ENCODE results near the gene NMU. TPM values are rescaled to one million over a fixed set of nuclear protein-coding genes. Genes with fewer than 3 reads are reported as not detected.
"Not testable (repeated sequence)": the region's sequence is repeated elsewhere in the genome, so short reads cannot be mapped to it uniquely, and the experiment has no call there.

The NMU gene
- total RNA-seq, 1 experiment from 2014 or later, result 8.6 TPM

DNA sequence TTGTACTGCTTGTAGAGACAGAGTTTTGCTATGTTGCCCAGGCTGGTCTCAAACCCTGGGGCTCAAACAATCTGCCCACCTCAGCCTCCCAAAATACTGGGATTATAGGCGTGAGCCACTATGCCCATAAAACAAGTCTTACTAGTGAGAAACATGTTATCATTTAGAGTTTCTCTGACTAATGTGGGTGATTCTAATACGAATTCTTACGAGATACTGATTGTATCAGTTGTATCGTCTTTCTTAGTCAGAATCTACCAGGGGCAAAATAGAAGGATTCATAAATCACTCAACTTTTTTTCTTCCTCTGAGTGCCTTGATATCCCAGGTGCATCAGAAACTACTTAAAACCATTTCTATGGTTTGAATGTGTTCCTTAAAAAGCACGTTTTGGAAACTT lies 14.4 kb upstream of the NMU start:
- no peaks in the 10 kb centered on the region for H3K36me3 ChIP-seq
- no peak overlapping the region for H3K27ac ChIP-seq
- no peak overlapping the region for H3K4me3 ChIP-seq
- H3K27me3 ChIP-seq, result no peaks in the 10 kb centered on the region
- DNase-seq, result no peak
- H3K4me1 ChIP-seq, result no peaks in the 10 kb centered on the region
- no peaks in the 10 kb centered on the region for H3K9me3 ChIP-seq (replicated peaks)

DNA sequence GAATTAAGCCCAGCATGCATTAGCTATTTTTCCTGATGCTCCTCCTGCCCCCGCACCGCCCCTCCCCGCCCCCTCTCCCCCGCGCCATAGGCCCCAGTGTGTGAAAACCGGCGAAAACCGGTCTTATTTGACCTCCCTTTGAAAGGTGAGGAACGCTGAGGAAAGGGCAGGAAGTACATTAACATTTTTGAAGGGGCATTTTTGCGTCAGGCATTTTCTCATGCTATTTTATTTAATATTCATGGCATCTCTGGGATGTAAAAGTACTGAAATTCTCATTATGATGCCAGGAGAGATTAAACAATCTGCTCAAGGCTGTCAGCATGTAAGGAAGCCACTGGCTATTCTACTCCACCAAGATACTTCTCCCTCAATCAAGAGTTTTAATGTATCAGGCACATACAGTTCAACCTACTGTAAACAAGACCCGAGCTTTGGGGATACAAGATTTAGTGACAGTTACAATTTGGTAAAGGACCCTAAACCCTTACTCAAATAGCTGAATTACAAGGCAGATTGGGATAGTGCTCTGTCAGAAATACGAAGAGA lies 1.2 kb upstream of the NMU start:
- Histone ChIP-seq H3K27ac (no peak overlapping the region), H3K4me3 (peak overlapping the region; percentile 61), H3K27me3 (peaks cover 9% of the 10 kb centered on the region; the same call in 1 of the 2 replicates), H3K4me1 (no peaks in the 10 kb centered on the region), H3K9me3 (replicated peaks) (no peaks in the 10 kb centered on the region), H3K36me3 (no peaks in the 10 kb centered on the region)
- DNase-seq, result peak in 1 of 2 experiments; percentile 17

DNA sequence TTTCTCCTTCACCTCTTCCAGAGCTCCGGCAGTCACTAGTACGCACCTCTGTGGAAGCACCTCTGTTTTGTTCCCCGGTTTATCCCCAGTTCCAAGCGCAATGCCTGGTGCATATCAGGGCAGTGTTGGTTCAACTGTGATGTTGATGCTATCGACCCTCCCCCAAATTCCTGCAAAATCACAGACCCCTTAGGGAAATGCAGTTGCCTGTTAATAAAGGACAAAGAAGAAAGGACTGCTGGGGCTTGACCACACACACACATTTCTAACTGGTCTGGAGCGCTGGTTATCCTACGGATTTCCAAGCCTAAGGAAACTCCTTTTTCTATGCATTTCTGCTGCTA lies 530 bp upstream of the NMU start:
- Histone ChIP-seq H3K27me3 (peaks cover 9% of the 10 kb centered on the region; the same call in 1 of the 2 replicates), H3K4me3 (peak overlapping the region; percentile 61), H3K9me3 (replicated peaks) (no peaks in the 10 kb centered on the region), H3K4me1 (no peaks in the 10 kb centered on the region), H3K27ac (no peak overlapping the region), H3K36me3 (no peaks in the 10 kb centered on the region)
- no peak for DNase-seq

DNA sequence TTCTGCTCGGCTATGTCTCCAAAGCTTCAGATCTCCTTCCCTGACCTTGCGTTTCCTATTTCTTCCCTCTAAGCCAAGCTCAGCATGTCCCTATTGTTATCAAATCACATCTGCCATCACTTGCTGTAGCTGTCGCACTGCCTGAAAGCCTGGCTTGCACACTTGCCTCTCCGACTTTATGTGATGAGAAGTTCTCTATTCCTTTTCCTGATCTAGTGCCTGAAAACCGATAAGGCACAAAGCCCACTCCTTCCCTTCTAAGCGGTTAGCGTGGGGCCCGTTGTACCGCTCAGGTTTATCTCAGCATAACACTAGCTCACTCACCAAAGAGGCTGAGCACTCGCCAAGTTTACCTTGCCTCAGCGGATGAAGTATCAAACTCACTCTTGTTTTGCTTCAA lies 816 bp downstream of the NMU start:
- Histone ChIP-seq H3K4me3 (peak overlapping the region; percentile 61), H3K36me3 (no peaks in the 10 kb centered on the region), H3K27ac (no peak overlapping the region), H3K4me1 (no peaks in the 10 kb centered on the region), H3K27me3 (peaks cover 9% of the 10 kb centered on the region; the same call in 1 of the 2 replicates), H3K9me3 (replicated peaks) (no peaks in the 10 kb centered on the region)
- DNase-seq, result peak in 1 of 2 experiments; percentile 24

DNA sequence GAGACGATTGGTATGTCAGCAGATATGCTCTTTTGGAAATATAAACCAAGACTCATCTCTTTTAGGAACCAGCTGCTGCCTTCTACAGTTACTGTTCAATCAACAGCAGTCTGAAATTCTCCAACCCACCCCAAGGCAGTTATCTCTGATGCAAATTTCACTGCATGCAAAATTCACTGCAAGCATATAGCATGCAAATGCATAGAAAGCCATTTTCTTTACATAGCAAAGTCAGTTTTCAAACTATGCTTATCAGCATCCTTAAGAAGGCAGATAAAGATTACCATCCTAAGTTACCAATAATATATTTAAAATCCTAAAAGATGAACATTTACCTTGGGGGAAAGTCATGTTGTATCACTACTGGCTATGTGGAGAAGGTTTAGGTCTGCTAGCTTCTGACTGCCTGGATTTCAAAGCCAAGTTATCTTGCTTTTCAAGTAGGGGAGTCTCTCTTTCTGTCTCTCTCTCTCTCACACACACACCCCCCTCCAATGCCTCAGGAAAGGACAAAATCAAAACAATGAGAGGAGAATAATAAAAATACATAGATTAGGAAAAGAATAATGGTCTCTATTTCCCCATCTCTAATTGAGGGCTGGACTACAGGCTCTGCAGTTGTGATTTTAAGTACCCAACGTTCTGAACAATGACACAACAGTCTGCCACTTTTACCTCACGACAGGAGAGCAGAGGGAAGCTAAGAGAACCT lies 1.5 kb downstream of the NMU start:
- Histone ChIP-seq H3K4me1 (no peaks in the 10 kb centered on the region), H3K36me3 (no peaks in the 10 kb centered on the region), H3K9me3 (replicated peaks) (no peaks in the 10 kb centered on the region), H3K27me3 (peaks cover 9% of the 10 kb centered on the region; the same call in 1 of the 2 replicates), H3K27ac (no peak overlapping the region), H3K4me3 (no peak overlapping the region)
- DNase-seq, result no peak

DNA sequence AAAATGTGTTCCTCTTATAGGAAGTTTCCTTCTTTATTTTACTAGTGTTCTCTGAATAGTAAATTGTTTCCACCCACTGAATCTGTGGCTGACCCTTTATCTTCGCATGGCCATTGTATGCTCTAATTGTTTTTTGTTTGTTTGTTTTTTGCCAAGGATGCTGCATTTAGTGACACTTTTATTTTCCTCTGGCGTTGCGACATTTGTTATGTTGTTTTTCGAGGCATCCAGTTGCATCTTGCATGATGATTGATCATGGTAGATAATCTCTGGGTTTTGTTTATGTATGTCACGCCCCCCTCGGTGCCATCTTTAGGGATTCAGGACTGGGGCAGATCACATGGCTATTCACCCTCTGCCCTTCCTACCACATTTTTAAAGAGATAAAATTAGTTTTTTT lies 2.2 kb downstream of the NMU start:
- no peak for DNase-seq
- Histone ChIP-seq H3K27me3 (peaks cover 9% of the 10 kb centered on the region; the same call in 1 of the 2 replicates), H3K9me3 (replicated peaks) (no peaks in the 10 kb centered on the region), H3K36me3 (no peaks in the 10 kb centered on the region), H3K4me1 (no peaks in the 10 kb centered on the region), H3K4me3 (no peak overlapping the region), H3K27ac (no peak overlapping the region)

DNA sequence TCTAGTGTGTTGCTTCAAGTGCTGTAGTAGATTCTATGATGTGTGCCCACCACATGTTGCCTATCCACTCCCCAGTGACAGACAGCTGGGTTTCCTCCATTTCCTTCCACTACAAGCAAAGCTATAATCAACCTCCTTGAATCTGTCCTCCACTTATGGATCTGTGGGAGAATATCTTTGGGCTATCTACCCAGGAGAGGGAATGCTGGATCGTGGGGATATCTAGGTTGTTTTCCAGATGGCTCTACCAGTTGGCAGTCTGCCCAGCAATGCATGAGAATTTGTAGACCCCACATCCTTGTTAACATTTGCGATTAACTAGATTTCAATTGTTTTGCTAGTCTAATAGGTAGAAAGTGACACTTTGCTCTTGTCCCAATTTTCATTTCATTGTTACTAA lies 10.3 kb downstream of the NMU start:
- Histone ChIP-seq H3K27ac (no peak overlapping the region), H3K4me1 (no peaks in the 10 kb centered on the region)

DNA sequence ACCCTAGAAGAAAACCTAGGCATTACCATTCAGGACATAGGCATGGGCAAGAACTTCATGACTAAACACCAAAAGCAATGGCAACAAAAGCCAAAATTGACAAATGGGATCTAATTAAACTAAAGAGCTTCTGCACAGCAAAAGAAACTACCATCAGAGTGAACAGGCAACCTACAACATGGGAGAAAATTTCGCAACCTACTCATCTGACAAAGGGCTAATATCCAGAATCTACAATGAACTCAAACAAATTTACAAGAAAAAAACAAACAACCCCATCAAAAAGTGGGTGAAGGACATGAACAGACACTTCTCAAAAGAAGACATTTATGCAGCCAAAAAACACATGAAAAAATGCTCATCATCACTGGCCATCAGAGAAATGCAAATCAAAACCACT lies 12.0 kb downstream of the NMU start:
- not testable (repeated sequence) for H3K4me1 ChIP-seq; H3K9me3 ChIP-seq (replicated peaks); H3K27me3 ChIP-seq; H3K36me3 ChIP-seq; H3K27ac ChIP-seq; DNase-seq; H3K4me3 ChIP-seq

More for the DNA sequence above, 10.3 kb downstream of the NMU start:
- Histone ChIP-seq H3K36me3 (no peaks in the 10 kb centered on the region), H3K4me3 (no peak overlapping the region), H3K27me3 (no peaks in the 10 kb centered on the region), H3K9me3 (replicated peaks) (no peaks in the 10 kb centered on the region)
- peak in 1 of 2 experiments; percentile 28 for DNase-seq

DNA sequence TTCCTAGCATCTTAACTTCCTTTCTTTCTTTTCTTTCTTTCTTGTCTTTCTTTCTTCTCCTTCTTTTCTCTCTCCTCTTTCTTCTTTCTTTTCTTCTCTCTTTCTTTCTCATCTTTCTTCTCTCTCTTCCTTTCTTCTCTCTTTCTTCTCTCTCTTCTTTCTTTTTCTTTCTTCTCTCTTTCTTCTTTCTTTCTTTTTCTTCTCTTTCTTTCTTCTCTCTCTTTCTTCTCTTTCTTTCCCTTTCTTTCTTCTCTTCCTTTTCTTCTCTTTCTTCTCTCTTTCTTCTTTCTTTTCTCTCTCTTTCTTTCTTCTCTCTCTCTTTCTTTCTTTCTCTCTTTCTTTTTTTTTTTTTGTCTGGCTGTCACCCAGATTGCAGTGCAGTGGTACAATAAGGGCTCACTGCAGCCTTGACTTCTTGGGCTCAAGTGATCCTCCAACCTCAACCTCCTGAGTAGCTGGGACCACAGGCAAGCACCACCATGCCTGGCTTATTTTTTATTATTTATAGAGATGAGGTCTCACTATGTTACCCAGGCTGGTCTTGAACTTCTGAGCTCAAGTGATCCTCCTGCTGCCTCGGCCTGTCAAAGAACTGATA lies 17.5 kb downstream of the NMU start:
- Histone ChIP-seq H3K27me3 (no peaks in the 10 kb centered on the region), H3K4me1 (no peaks in the 10 kb centered on the region), H3K9me3 (replicated peaks) (no peaks in the 10 kb centered on the region; the same call in 1 of the 2 replicates), H3K4me3 (no peak overlapping the region), H3K27ac (no peak overlapping the region), H3K36me3 (no peaks in the 10 kb centered on the region)
- no peak for DNase-seq

DNA sequence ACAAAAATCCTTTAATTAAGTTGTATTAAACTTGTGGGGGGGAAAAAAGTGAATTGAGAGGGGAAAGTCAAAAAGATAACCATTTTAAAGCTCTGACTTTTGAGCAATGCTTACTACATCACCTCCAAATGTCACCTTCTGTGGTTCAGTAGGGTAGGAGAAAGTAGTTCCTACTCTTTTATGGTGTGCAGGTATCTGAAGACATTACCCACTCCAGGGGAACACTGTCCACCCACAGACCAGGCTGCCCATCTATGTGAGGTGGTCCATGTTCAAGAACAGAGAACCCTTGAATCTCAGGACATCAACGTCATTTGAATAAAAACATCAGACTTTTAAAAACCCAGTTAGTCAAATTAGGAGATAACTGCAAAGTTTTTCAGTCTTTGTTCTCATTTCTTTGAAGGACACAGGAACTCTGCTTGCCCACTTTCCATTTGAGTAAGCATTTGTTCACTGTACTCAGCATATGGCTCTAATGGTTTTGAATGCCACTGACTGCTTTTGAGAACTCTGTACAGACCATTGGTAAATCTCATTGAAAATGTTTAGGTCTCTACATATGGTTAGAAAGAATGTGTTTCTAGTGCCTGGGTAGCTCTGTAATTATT lies 18.4 kb downstream of the NMU start:
- no peaks in the 10 kb centered on the region for H3K4me1 ChIP-seq
- no peak for DNase-seq
- no peaks in the 10 kb centered on the region for H3K27me3 ChIP-seq
- H3K36me3 ChIP-seq, result no peaks in the 10 kb centered on the region
- no peaks in the 10 kb centered on the region; the same call in 1 of the 2 replicates for H3K9me3 ChIP-seq (replicated peaks)
- H3K4me3 ChIP-seq, result no peak overlapping the region
- no peak overlapping the region for H3K27ac ChIP-seq

DNA sequence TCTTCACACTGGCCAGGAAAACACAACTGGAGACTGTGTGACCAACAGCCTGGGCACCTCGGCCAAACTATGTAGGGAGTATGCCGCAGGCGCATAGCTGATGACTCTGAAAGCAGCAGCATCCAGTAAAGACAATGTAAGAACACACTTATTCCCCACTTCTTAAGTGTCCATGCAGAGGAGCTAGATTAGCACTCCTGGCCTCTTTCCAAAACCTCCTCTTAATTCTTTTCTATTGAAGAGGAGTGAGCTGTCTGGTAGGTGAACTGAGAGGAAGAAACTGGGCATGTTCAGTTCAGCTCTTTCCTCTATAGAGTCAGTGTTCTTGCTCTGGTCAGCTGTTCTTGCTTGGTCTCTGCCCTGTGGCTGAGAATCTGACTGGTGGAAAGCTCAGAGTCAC lies 21.1 kb downstream of the NMU start:
- DNase-seq, result no peak
- Histone ChIP-seq H3K4me3 (no peak overlapping the region), H3K36me3 (no peaks in the 10 kb centered on the region), H3K4me1 (peaks cover under 1% of the 10 kb centered on the region; the same call in 1 of the 2 replicates), H3K27me3 (no peaks in the 10 kb centered on the region), H3K27ac (no peak overlapping the region), H3K9me3 (replicated peaks) (no peaks in the 10 kb centered on the region; the same call in 1 of the 2 replicates)

DNA sequence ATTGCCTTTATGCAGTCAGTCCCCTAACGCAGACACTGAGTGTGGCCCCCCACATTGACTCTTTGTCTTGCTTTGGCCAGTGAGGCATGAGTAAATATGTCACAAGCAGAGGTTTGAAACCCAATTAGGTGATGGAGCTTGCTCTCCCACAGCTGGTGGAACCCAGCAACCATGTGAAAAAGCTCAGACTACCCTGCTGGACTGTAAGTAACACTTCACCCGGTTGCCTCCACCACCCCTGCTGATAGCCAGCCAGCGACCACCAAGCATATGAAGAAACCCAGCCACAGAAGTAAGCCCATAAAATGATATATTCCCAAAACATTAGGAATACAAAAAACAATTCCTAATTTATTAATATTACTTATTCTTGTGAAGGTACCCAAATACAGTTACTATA lies 22.5 kb downstream of the NMU start:
- H3K27ac ChIP-seq, result no peak overlapping the region

DNA sequence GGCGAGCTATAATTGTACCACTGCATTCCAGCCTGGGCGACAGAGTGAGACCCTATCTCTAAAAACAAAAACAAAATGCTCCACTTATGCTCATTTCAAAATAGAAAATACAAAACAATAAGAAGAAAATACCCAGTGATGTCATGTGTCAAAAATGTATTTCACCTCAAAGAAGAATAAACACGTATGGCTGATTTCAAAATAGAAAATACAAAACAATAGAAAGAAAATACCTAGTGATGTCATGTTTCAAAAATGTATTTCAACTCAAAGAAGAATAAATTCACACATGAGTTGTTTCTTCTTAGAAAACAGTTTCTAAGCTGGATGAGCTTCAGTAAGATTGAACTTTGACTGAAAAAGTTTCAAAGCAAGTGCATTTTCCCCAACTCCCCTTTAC lies 23.8 kb downstream of the NMU start:
- H3K36me3 ChIP-seq, result no peaks in the 10 kb centered on the region
- peaks cover 17% of the 10 kb centered on the region for H3K4me1 ChIP-seq
- no peak overlapping the region for H3K4me3 ChIP-seq
- H3K27me3 ChIP-seq, result no peaks in the 10 kb centered on the region
- H3K9me3 ChIP-seq (replicated peaks), result no peaks in the 10 kb centered on the region; the same call in 1 of the 2 replicates
- no peak for DNase-seq
- no peak overlapping the region for H3K27ac ChIP-seq

More for the DNA sequence above, 22.5 kb downstream of the NMU start:
- H3K36me3 ChIP-seq, result no peaks in the 10 kb centered on the region
- no peak overlapping the region for H3K4me3 ChIP-seq
- no peaks in the 10 kb centered on the region for H3K27me3 ChIP-seq
- peaks cover 13% of the 10 kb centered on the region for H3K4me1 ChIP-seq
- H3K9me3 ChIP-seq (replicated peaks), result no peaks in the 10 kb centered on the region; the same call in 1 of the 2 replicates
- DNase-seq, result no peak

DNA sequence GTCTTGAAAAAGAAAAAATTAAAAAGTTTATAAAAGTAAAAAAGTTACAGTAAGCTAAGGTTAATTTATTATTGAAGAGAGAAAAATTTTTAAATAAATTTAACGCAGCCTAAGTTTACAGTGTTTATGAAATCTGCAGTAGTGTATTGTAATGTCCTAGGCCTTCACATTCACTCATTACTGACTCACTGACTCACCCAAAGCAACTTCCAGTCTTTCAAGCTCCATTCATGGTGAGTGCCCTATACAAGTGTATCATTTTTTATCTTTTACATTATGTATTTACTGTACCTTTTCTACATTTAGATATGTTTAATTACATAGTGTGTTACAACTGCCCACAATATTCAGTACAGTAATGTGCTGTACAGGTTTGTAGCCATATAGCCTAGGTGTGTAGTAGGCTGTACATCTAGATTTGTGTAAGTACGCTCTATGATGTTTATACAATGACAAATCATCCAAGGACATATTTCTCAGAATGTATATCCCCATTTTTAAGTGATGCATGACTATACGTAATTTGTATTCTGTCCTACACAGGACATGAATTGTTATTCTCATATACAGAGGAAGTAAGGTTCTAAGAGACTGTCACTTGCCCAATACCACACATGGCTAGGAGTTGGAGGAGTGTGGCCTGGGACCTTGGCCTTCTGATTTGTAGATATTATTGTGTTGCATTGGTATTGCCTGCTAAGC lies 24.6 kb downstream of the NMU start:
- H3K4me3 ChIP-seq, result no peak overlapping the region
- no peak for DNase-seq
- no peaks in the 10 kb centered on the region for H3K36me3 ChIP-seq
- H3K9me3 ChIP-seq (replicated peaks), result no peaks in the 10 kb centered on the region
- peaks cover 17% of the 10 kb centered on the region for H3K4me1 ChIP-seq
- no peaks in the 10 kb centered on the region for H3K27me3 ChIP-seq
- H3K27ac ChIP-seq, result no peak overlapping the region

DNA sequence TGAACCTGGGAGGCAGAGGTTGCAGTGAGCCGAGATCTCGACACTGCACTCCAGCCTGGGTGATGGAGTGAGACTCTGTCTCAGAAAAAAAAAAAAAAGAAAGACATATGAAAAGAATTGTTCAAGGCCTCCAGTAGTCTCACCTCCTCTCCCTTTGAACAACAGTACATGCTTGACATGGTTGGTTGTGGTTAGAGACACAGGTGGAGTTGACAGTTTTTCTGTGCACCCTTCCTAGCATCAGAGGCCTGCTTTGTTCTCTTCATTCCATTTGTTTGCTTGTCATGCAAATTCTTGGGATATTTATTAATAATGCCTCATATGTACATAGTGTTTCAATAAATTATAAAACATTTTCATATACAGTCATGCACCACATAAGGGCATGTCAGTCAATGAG lies 25.7 kb downstream of the NMU start:
- Histone ChIP-seq H3K9me3 (replicated peaks) (no peaks in the 10 kb centered on the region), H3K36me3 (no peaks in the 10 kb centered on the region), H3K4me3 (no peak overlapping the region), H3K27me3 (no peaks in the 10 kb centered on the region), H3K4me1 (peaks cover 17% of the 10 kb centered on the region), H3K27ac (no peak overlapping the region)
- no peak for DNase-seq

Data from SJCRH30 (cell line).